ENCODE data around the gene ARMC8.

The ARMC8 gene

GRCh38 chr3:138199851-138200250 lies 12.8 kb downstream of the ARMC8 start:
- DNase-seq: no peak

- no peak for DNase-seq
Measured at GRCh38 chr3:138200424-138200823, 13.3 kb downstream of the ARMC8 start.

DNA sequence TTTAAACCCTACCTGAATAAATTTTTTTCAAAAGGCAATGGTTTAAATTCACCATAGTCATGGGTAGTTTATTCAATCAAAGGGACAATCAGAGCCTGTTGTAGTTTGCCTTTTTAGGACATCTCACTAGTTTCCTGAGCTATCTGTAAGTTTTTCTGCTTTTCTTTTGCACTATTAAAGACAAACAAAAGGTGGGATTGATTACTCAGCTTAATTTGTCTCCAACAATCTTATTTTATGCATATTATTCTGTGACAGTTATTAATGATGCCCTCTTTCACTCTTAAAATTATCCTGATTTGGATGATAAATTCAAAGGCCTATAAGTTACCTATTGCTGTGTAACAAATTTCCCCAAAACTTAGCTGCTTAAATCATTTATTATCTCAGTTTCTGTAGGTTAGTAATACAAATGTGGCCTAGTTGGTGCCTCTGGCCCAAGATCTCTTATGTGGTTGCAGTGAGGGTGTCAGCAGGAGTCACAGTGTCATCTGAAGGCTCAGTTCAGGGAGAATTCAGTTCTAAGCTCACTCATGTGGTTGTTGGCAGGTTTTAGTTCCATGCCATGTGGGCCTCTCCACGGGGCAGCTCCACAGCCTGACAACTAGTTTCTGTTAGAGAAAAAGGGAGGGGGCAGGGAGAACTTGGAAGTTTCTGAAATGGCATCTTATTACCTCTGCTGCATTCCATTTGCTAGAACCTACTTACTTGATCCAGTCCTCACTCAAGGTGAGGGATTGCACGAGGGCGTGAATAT lies 16.0 kb downstream of the ARMC8 start:
- peak; percentile 76 to 89 for DNase-seq

GRCh38 chr3:138203938-138204337 lies 16.8 kb downstream of the ARMC8 start:
- DNase-seq: no peak

DNA sequence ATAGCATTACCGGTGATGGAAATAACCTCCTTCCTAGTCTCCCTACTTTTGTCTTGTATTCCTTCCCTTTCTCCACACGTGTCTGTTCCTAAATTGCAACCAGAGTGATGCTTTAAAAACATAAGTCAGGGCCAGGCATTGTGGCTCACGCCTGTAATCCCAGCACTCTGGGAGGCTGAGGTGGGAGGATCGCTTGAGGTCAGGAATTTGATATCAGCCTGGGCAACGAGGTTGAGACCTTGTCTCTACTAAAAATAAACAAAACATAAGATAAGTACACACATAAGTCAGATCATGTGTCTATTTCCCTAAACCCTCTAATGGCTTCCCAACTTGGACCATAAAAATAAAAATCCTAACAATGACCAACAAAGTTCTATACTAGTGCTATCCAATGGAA lies 18.4 kb downstream of the ARMC8 start:
- no peak for DNase-seq

GRCh38 chr3:138206196-138206595 lies 19.1 kb downstream of the ARMC8 start:
- peak in 1 of 2 experiments; percentile 66 for DNase-seq

DNA sequence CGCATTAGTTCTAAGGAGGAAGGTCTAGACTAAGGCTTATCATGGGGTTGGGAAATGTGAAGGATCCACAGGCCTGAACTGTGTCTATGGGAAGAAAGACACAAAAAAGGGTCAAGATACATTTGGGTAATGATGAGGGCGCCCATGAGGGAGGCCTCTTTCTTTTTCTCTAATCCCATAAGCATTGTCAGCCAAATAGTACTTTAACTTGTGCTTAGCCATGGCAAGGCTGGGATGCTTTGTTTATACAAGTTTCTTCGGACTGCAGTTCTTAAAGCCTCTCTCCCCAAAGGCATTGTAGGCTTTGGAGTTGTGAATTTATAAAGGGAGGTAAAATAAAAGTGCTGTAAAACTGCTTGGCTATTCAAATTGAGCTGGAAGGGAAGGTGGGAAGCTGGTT lies 23.4 kb downstream of the ARMC8 start:
- DNase-seq: no peak

- no peak for DNase-seq
Measured at GRCh38 chr3:138213398-138214085, 26.4 kb downstream of the ARMC8 start.

GRCh38 chr3:138219255-138219654 lies 32.2 kb downstream of the ARMC8 start:
- DNase-seq: no peak

GRCh38 chr3:138220242-138220641 lies 33.1 kb downstream of the ARMC8 start:
- no peak for DNase-seq

DNA sequence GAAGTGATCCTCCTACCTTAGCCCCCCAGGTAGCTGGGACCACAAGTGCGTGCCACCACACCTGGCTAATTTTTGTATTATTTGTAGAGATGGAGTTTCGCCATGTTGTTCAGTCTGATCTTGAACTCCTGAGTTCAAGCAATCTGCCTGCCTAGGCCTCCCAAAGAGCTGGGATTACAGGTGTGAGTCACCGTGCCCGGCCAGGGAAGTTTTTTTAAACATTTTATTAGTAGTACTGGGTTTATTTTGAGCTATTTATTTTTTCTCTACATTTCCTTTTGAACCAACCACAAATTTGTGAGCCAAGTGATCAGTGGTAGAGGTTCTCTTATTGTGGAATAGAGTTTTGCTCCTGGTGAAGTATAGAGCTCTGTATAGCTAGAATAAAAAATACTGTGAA lies 33.7 kb downstream of the ARMC8 start:
- no peak for DNase-seq

DNA sequence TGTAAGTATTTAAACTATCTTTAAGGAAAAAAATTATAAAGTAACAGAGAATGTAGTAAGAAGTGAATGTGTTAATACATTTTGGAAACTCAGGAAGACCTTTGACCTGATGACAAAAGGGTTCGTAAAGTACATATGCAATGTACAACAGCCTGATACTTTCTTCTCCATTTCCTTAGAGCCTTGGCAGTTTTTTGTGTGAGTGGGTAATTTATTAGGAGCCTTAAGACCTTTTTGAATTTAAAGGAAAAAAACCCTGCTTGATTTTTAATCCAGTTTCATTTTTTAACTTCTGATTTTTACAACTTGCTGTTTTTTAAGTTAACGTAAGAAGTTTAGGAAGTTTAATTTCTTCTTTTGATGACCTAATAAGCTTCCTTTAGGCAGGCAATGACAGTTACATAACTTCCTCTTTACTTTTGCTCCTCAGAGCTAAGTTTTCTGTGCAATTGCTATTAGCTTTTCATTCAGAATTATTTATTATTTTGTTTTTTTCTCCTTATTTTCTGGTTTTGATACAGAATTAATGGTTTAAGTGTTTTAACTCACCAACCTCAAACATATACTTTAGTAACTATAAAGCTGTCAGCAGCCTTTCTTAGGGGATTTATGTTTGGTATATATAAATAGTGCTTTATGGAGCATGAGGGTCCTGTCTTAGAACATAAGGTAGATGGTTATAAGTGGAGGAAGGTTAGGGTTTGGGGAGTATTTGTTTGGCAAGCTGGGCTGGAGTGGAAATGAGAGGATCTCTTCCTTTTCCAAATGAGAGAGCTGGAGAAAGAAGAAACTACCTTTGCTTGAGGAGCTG lies 35.2 kb downstream of the ARMC8 start:
- no peak for DNase-seq

DNA sequence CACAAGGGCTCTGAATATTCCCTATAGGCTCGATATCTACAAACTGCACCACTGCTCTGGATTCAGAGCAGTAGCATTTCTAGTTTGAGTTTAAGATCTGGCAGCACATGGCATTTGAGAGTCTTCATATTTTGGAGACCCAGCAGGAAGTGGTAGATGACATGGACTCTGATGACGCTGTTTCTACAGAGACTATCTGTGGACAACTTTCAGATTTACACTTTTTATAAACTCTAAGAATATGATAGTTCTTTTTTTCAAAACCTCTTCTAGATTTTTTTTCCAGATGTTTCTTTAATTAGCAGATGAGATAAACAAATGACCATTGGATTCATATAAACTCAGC lies 35.8 kb downstream of the ARMC8 start:
- no peak for DNase-seq

- no peak for DNase-seq
Measured at GRCh38 chr3:138227650-138228049, 40.5 kb downstream of the ARMC8 start.

DNA sequence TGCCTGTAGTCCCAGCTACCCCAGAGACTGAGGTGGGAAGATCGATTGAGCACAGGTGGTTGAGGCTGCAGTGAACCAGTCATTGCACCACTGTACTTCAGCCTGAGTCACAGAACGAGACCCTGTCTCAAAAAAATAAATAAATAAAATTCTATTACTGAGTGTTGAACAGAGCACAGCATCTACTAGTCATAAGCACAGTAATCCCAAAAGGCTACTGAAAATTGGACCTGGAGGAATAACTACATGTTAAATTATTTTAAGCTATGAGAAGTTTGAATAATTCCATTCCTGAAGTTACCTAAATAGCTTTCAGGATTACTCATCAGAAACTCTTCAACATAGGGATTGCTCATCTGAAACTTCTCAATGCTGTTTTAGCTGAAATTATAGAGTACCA lies 43.4 kb downstream of the ARMC8 start:
- DNase-seq: no peak

DNA sequence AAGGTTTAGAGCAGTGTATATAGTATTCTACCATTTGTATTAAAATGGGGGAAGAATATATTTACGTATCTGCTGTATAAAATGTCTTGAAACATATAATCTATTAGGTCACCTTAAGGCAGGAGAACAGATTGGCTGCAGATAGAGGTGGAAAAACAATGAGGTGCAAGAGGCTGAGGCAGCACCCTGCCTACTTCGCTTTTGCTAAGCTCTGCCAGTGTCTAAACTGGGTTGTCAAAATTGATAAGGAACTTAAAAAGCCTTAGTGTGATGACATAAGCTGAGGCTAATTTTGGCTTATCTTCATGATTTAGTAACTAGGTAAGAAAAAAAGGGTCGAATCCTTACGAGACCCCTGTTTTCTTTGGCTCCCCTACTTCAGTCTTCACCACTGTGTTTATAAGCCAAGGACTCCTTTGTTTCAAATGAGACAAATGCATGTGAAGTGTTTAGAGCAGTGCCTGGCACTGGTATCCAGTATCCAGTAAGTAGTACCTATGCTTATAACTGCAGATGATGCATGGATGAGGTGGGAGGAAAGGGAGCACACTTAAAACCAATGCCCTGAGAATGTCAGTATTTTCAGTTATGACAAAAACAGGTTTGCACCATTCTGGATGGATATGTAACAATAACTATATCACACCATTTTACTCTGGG lies 45.7 kb downstream of the ARMC8 start:
- DNase-seq: no peak

- DNase-seq: no peak
Measured at GRCh38 chr3:138234401-138235179, 47.5 kb downstream of the ARMC8 start.

DNA sequence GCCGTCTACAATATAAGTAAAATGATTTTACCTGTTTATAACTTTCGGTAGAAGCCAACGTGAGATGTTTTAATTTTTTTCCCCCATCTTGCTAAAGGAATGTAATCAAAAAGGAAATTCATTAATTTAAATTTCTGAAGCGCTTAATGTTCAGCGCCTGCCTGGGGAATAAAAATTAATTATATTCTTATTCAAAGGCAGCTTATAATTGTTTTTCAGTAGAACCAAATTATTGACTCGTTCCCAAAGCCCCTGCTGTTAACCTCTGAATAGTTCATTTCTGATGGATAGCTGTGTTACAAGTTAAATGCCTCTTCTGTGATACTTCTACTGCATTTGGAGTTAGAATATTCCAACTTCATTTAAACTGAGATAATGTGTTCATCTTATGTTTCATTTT lies 51.6 kb downstream of the ARMC8 start:
- DNase-seq: no peak

GRCh38 chr3:138241061-138241460 lies 54.0 kb downstream of the ARMC8 start:
- no peak for DNase-seq

GRCh38 chr3:138241676-138242075 lies 54.6 kb downstream of the ARMC8 start:
- no peak for DNase-seq

- DNase-seq: no peak
Measured at GRCh38 chr3:138242466-138242865, 55.4 kb downstream of the ARMC8 start.

- no peak for DNase-seq
Measured at GRCh38 chr3:138245026-138245425, 57.9 kb downstream of the ARMC8 start.

GRCh38 chr3:138249636-138250035 lies 62.5 kb downstream of the ARMC8 start:
- DNase-seq: no peak

Measured in cerebellar nuclear complex (tissue), 1 donor.